Measurements from ENCODE around the gene PRDM7. TPM values are rescaled to one million over a fixed set of nuclear protein-coding genes. Genes with fewer than 3 reads are reported as not detected.
A peak's percentile ranks its signal among the peaks of the same experiment; 100 is the strongest.

PRDM7 gene
- total and polyA plus RNA-seq, 2 donors = not detected

DNA sequence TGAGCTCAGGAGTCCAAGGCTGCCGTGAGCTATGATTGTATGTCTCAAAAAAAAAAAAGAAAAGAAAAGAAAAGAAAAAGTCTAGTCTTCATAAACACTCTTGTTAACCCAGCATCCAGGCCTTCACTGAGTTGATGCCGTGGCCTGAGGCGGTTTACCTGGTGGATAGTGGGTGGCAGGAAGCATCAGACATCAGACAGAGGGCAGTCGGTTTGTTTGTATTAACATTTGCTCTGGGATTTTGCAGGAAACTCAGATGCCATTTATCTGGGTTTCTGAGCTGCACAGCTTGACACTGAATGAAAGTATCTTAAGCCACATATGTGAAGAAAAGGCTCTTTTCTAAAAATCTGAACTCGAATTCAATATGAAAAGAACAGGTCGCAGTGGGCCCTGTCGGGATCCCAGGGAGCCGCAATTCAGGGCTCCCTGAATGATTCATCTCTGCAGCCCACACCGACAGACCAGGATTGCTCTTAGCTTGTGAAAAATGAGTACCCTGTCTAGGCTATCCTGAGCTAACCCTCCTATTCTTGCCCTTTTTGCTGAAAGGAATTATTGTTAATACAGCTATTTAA, 56.8 kb downstream of the PRDM7 start:
- no peaks in the 10 kb centered on the region for H3K4me1 ChIP-seq (ENCODE audit: insufficient read depth)
- H3K36me3 ChIP-seq (ENCODE audit: insufficient read depth) = no peaks in the 10 kb centered on the region
- H3K27ac ChIP-seq (ENCODE audit: low read depth) = no peak overlapping the region
- 77% methylated on average over 9 of the region's 9 CpGs for WGBS
- no peak for DNase-seq (ENCODE audit: extremely low spot score)
- no peak overlapping the region for H3K4me3 ChIP-seq (ENCODE audit: low read depth, low read length)

DNA sequence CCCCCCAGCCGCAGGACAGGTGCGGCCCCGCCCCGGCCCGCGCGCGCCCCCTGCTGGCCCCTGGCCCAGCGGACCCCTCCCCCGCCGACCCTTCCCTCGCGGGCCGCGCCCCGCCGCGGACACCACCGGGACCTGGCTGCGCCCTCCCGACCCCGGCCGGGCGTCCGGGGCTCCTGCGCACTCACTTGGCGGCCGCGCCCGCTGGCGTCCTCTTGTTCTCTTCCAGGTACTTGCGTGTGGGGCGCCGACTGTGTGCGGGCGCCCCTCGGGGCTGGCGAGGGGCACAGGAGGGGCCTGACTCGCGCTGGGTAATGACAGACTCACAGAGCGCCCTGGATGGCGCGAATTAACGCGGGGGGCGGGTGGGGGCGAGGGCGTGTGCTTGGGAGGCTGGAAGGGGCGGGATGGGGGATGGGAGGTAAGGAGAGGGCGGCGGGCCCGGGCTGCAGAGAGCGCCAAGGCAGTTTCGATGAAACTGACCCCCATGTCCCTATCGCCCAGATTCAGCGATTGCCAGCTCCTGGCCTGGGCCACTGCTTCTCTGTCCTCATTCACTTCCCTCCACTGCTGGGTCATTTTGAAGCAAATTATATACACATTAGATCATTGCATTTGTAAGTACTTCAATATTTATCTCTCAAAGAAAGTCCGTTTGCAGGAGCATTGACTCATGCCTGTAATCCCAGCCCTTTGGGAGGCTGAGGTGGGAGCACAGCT, 57.4 kb downstream of the PRDM7 start:
- WGBS = 2% methylated on average over 57 of the region's 57 CpGs
- peak overlapping the region; percentile 65 for H3K4me3 ChIP-seq (ENCODE audit: low read depth, low read length)
- no peak for DNase-seq (ENCODE audit: extremely low spot score)
- no peaks in the 10 kb centered on the region for H3K36me3 ChIP-seq (ENCODE audit: insufficient read depth)
- H3K4me1 ChIP-seq (ENCODE audit: insufficient read depth) = no peaks in the 10 kb centered on the region
- H3K27ac ChIP-seq (ENCODE audit: low read depth) = no peak overlapping the region

DNA sequence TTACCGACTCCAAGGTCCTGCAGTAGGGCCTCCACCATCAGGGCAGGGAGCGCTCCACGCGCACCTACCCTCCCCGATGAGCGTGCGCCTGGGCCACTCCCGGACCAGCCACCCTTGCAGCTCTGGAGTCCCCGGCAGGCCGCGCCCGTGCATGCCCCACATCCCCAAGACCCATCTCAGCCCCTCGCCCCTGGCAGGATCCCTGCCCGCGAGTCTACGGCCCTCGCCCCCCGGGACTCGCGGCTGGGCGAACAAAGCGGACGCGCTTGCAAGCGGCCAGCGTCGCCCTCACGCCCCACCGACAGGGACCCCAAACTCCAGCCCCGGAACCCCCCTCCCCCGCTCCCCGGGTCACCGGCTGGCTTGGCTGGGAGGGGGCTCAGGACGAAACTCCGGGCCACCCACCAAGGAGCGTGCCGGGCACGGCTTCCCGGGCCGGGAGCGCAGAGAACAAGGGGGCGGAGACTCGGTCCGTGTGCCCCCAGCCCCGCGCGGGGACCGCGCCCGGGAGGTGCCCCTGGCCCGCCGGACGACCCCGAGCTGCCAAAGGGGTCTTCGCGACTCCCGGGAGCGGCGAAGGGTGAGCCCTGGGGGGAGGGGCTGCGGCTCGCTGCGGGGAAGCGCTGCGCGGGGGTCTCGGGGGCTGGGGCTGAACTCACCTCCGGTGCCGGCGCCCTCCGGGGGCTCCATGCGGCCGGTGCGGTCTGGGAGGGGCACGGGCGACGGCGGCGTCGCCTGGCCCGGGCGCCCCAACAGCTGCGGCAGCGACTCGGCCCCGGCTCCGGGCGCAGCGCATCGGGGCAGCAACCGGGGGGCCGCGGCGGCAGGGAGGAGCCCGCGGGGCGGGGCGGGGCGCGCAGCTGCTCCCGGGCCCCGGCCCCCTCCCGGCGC, 58.2 kb downstream of the PRDM7 start, which contains the start of gene DBNDD1:
DBNDD1 (minus strand) TSS at position 805 of the 891 bp plus-strand sequence; CDS start at position 690, 115 bp downstream.
- 1% methylated on average over 103 of the region's 103 CpGs for WGBS
- Histone ChIP-seq H3K4me1 (ENCODE audit: insufficient read depth) (no peaks in the 10 kb centered on the region), H3K27ac (ENCODE audit: low read depth) (no peak within 1 kb of the TSS), H3K36me3 (ENCODE audit: insufficient read depth) (no peaks in the 10 kb centered on the region), H3K4me3 (ENCODE audit: low read depth, low read length) (peak within 1 kb of the TSS; percentile 65)
- no peak for DNase-seq (ENCODE audit: extremely low spot score)

DNA sequence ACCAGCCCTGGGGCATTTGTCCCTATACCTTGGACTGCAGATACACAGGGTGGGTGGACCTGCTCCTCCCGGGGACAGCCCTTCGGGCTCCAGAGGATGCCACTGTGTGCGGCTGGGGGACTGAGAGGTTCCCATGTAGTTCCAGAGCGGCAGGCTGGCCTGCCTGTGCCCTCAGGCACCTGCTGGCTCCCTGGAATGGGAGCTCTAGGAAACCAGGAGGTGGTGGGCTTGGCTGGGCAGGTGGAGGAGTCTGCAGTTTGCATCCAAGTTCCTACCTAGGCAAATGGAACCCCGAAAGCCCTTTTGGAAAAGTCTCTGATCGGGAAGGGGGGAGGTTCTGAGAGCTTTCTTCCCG, 58.9 kb downstream of the PRDM7 start:
- H3K4me1 ChIP-seq (ENCODE audit: insufficient read depth) = no peaks in the 10 kb centered on the region
- WGBS = 48% methylated on average over 7 of the region's 7 CpGs
- no peak overlapping the region for H3K4me3 ChIP-seq (ENCODE audit: low read depth, low read length)
- DNase-seq (ENCODE audit: extremely low spot score) = no peak
- no peaks in the 10 kb centered on the region for H3K36me3 ChIP-seq (ENCODE audit: insufficient read depth)
- H3K27ac ChIP-seq (ENCODE audit: low read depth) = no peak overlapping the region

DNA sequence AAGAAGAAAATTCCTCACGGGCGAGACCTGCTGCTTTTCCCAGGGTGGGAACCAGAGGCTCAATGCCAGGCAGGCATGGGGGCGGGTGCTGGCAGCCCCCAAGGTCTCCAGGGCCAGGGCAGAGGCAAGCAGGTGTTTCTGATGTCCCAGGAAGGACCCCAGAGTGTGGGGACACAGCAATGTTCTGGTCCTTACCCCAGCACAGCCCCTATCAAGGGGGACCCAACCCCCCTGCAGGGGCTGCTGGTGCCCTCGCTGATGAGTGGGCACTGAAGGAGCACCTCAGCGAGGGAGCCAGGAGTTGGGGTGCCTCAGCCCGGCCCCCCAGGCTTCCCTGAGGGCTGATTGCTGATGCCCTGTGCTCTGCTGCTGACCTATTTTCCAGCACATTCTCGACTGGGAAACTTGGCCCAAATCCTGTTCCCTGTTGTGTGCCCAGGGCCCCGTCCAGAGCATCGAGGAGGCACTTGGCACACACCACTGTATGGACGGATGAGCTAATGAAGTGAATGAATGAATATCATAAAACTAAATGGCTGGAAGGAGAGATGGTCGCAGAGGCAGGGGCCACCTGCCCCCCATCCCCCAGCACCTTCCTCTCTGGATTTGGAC, 60.7 kb downstream of the PRDM7 start:
- Histone ChIP-seq H3K27ac (ENCODE audit: low read depth) (no peak overlapping the region), H3K4me3 (ENCODE audit: low read depth, low read length) (no peak overlapping the region), H3K36me3 (ENCODE audit: insufficient read depth) (no peaks in the 10 kb centered on the region), H3K4me1 (ENCODE audit: insufficient read depth) (no peaks in the 10 kb centered on the region)
- WGBS = 62% methylated on average over 11 of the region's 11 CpGs
- no peak for DNase-seq (ENCODE audit: extremely low spot score)

GRCh38 chr16:90015586-90016338, 61.4 kb downstream of the PRDM7 start:
- WGBS = 86% methylated on average over 19 of the region's 19 CpGs
- Histone ChIP-seq H3K4me1 (ENCODE audit: insufficient read depth) (no peaks in the 10 kb centered on the region), H3K4me3 (ENCODE audit: low read depth, low read length) (no peak overlapping the region), H3K27ac (ENCODE audit: low read depth) (no peak overlapping the region), H3K36me3 (ENCODE audit: insufficient read depth) (no peaks in the 10 kb centered on the region)
- no peak for DNase-seq (ENCODE audit: extremely low spot score)

GRCh38 chr16:90012991-90013745, 64.0 kb downstream of the PRDM7 start:
- WGBS = 69% methylated on average over 13 of the region's 13 CpGs
- no peak for DNase-seq (ENCODE audit: extremely low spot score)
- Histone ChIP-seq H3K4me3 (ENCODE audit: low read depth, low read length) (no peak overlapping the region), H3K27ac (ENCODE audit: low read depth) (no peak overlapping the region), H3K4me1 (ENCODE audit: insufficient read depth) (no peaks in the 10 kb centered on the region), H3K36me3 (ENCODE audit: insufficient read depth) (no peaks in the 10 kb centered on the region)

DNA sequence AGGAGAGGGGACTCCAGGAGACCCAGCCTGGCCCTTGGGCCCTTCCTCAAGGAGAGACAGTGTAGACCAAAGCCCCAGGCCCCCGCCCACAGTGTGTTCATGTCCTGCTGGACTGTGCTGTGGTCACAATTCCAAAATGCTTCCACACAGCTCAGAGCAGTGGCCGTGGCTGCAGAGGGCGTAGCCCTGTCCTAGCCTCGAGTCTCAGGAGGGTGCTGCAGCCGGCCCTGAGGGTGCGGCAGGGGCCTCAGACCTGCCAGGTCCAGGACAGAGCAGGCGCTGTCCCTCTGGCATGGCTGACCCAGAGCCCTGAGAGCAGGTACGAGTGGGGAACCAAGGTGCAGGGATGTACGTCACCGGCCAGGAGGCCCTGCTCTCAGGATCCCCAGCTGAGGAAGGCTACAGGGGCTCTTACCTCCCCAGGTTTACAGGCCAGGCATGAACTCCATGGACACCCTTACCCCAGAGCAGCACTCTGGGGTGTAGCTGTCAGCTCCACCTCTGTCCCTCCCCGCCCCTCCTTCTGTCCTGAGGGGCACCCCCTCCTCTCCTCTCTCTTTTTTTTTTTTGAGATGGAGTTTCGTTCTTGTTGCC, 65.1 kb downstream of the PRDM7 start:
- DNase-seq (ENCODE audit: extremely low spot score) = no peak
- Histone ChIP-seq H3K4me3 (ENCODE audit: low read depth, low read length) (no peak overlapping the region), H3K27ac (ENCODE audit: low read depth) (no peak overlapping the region), H3K36me3 (ENCODE audit: insufficient read depth) (no peaks in the 10 kb centered on the region), H3K4me1 (ENCODE audit: insufficient read depth) (no peaks in the 10 kb centered on the region)
- 74% methylated on average over 12 of the region's 12 CpGs for WGBS

DNA sequence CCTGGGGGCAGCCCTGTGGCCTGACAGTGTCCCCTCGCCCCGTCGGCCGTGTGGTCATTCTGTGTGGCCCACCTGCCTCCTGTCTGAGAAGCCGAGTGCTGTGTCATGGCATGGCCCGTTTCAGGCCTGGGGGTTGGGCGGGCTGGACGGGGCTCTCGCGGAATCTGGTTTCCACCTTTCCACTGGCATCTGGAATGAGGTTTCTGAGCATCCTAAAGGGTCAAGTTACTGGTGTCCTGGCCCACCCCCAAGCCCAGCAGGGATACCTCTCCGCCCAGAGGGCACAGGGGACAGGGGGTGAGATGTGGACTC, 65.7 kb downstream of the PRDM7 start:
- H3K4me3 ChIP-seq (ENCODE audit: low read depth, low read length) = no peak overlapping the region

GRCh38 chr16:90010676-90011507, 66.2 kb downstream of the PRDM7 start:
- Histone ChIP-seq H3K27ac (ENCODE audit: low read depth) (no peak overlapping the region), H3K36me3 (ENCODE audit: insufficient read depth) (no peaks in the 10 kb centered on the region), H3K4me1 (ENCODE audit: insufficient read depth) (no peaks in the 10 kb centered on the region), H3K4me3 (ENCODE audit: low read depth, low read length) (no peak overlapping the region)
- 80% methylated on average over 22 of the region's 22 CpGs for WGBS
- no peak for DNase-seq (ENCODE audit: extremely low spot score)

More for the DNA sequence above, 65.7 kb downstream of the PRDM7 start:
- no peak for DNase-seq (ENCODE audit: extremely low spot score)
- 61% methylated on average over 11 of the region's 11 CpGs for WGBS
- Histone ChIP-seq H3K27ac (ENCODE audit: low read depth) (no peak overlapping the region), H3K36me3 (ENCODE audit: insufficient read depth) (no peaks in the 10 kb centered on the region), H3K4me1 (ENCODE audit: insufficient read depth) (no peaks in the 10 kb centered on the region)

- 86% methylated on average over 22 of the region's 22 CpGs for WGBS
- Histone ChIP-seq H3K36me3 (ENCODE audit: insufficient read depth) (no peaks in the 10 kb centered on the region), H3K4me3 (ENCODE audit: low read depth, low read length) (no peak overlapping the region), H3K27ac (ENCODE audit: low read depth) (no peak overlapping the region), H3K4me1 (ENCODE audit: insufficient read depth) (no peaks in the 10 kb centered on the region)
- DNase-seq (ENCODE audit: extremely low spot score) = no peak
These were observed 67.8 kb downstream of the PRDM7 start for GRCh38 chr16:90009172-90009899.

All from urinary bladder (tissue), 4 donors.